Prostate gland (tissue), 2 donors: ENCODE measurements around the gene FBN2.

ENCODE experiments used
- CTCF ChIP-seq, 4 experiments: fragments of 200-600 bp in 2 of 4; fragments of 450-650 bp in 2 of 4; sonication (generic) in 2 of 4; IDR thresholded peaks; 1 replicate in 3 of 4; 2 replicates in 1 of 4; pipeline ENCODE4 v1.5.1; 2016 to 2019; ENCODE audit warnings: antibody characterized with exemption in 4 of 4, mild to moderate bottlenecking in 2 of 4, moderate library complexity in 2 of 4
- POLR2AphosphoS5 ChIP-seq: sonication (generic); formaldehyde crosslinking; IDR thresholded peaks from one replicate; pipeline ENCODE4 v1.6.1; 2017; ENCODE audit warnings: antibody characterized with exemption

DNA sequence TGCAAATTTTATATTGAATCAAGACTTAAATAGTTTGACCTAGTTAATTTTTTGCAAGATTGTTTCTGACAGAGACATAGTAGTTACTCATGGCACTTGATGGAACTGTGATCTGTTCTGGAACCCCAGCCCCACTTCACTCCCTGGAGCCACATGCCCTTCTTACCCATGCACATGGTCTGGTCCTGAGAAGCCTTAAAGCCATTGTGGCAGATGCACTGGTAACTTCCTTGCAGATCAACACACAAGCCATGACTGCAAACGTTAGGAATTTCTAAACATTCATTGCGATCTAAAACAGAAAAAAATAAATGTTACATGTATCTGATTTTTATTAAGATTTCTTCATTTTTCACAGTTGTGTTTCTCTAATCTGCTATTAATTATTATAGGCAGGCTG is 233.3 kb downstream of the FBN2 start:
- no peak for TF ChIP-seq CTCF (IDR thresholded peaks at IDR 0.05)
- no peak for TF ChIP-seq POLR2AphosphoS5
